Measurements from ENCODE around the gene IL17C. TPM values are rescaled to one million over a fixed set of nuclear protein-coding genes. Genes with fewer than 3 reads are reported as not detected.

The IL17C gene
- total and polyA plus RNA-seq, 9 of the 15 experiments (the other 6 are each of a cell fraction or from before 2014, with no cell fraction given) = not detected

- TF ChIP-seq RFX7 (CRISPR knock-in tag; IDR thresholded peaks at IDR 0.05) (no peak), ZNF699 (CRISPR knock-in tag; IDR thresholded peaks at IDR 0.05; ENCODE audit: insufficient replicate concordance) (no peak), ZNF589 (CRISPR knock-in tag; IDR thresholded peaks at IDR 0.05; ENCODE audit: low read depth) (no peak), ZNF280B (CRISPR knock-in tag; IDR thresholded peaks at IDR 0.05) (no peak), MECOM (CRISPR knock-in tag; IDR thresholded peaks at IDR 0.05) (no peak), ZSCAN29 (IDR thresholded peaks at IDR 0.05) (no peak), RNF219 (CRISPR knock-in tag; IDR thresholded peaks at IDR 0.05) (no peak), ZNF444 (CRISPR knock-in tag; IDR thresholded peaks at IDR 0.05) (0 out of 2 replicates have a peak, but pooled peaks have one; percentile 17), HNRNPUL1 (IDR thresholded peaks at IDR 0.05; ENCODE audit: low read length) (no peak), AFF1 (IDR thresholded peaks at IDR 0.05; ENCODE audit: low read depth in 1 of 2, partially characterized antibody in 2 of 2) (no peak), MIER1 (IDR thresholded peaks at IDR 0.05; ENCODE audit: low read depth) (0 out of 2 replicates have a peak, but pooled peaks have one; percentile 21), RBM39 (optimal IDR thresholded peaks at IDR 0.05; ENCODE audit: low read depth, low read length) (no peak), CBX3 (IDR thresholded peaks at IDR 0.05; ENCODE audit: borderline replicate concordance in 1 of 2, low read length in 2 of 2) (no peak), HINFP (tag; conservative IDR thresholded peaks at IDR 0.05; ENCODE audit: low read depth) (no peak), C11orf30 (IDR thresholded peaks at IDR 0.05; ENCODE audit: low read depth) (no peak)
These were observed 13.1 kb downstream of the IL17C start (continued) for GRCh38 chr16:88651276-88651988.

Measured in K562 (cell line).